SH-SY5Y (cell line): ENCODE results near the gene AVP.

ENCODE experiments used
- GATA2 ChIP-seq: IDR thresholded peaks from 2 replicates; pipeline ENCODE4 v1.6.1; 2011; ENCODE audit warnings: mild to moderate bottlenecking, low read depth, low read length
- GATA3 ChIP-seq: IDR thresholded peaks from 2 replicates; pipeline ENCODE4 v1.6.1; 2011; ENCODE audit warnings: low read depth, mild to moderate bottlenecking, low read length, moderate library complexity

GRCh38 chr20:3038454-3038853 is 46.1 kb downstream of the AVP start:
- TF ChIP-seq GATA2, result no peak
- TF ChIP-seq GATA3, result no peak
